Measurements from ENCODE around the gene USP49. TPM values are rescaled to one million over a fixed set of nuclear protein-coding genes. Genes with fewer than 3 reads are reported as not detected.

USP49 gene
- total RNA-seq, 2 experiments from 2014 or later = 8.3 to 8.4 TPM

DNA sequence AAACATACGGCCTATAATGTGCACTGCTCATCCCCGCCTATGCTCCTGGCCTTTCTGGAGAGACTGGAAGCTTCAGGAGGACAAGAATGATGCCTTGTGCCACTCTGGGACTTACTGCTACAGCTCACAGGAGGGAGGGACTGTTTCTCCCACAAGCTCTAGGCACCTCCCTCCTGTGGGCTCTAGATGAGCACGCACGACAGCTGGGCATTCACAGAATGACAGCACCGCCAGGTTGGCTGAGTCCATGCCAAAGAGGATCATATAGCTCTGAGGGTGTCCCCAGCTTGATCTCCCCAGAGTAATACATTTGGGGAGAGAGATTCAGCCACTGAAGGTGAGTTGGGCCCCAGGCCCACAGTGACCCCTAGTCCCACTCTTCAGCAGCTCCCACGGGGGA lies 137.9 kb downstream of the USP49 start:
- Mint-ChIP-seq H3K4me3 (no peak overlapping the region), H3K4me1 (ENCODE audit: low read depth) (no peaks in the 10 kb centered on the region), H3K36me3 (ENCODE audit: low read depth) (no peaks in the 10 kb centered on the region), H3K27me3 (ENCODE audit: low read depth) (no peaks in the 10 kb centered on the region), H3K9me3 (no peaks in the 10 kb centered on the region), H3K27ac (no peak overlapping the region)
- intact Hi-C loops (cut with micrococcal nuclease) = no loop called here
- CTCF ChIA-PET = interaction anchor here (0.6 to 1.3 kb wide), 2 partner anchors 10 to 119 kb away, joined by 3 read pairs; no protein-coding TSS in a partner anchor
- no peak for DNase-seq

DNA sequence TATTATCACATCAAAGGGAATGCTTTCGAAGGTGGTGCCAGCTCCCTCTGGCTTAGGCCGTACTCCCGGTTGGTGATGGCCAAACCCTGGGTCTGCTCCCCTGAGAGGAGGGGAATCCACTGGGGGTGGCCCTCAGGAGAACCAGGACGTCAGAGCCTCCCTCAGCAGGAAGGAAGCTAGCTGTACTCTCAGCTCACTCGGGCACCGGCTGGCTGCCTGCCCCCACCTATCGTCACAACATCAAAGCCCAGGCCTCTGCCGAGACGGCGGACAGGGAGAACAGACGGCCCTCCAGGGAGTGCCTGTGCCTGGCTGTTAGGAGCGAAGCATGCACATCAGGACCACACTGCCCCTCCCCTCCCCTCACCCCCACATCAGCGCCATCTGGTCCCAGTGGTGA lies 138.8 kb downstream of the USP49 start:
- H3K9me3 Mint-ChIP-seq = no peaks in the 10 kb centered on the region
- no peaks in the 10 kb centered on the region for H3K4me1 Mint-ChIP-seq (ENCODE audit: low read depth)
- H3K36me3 Mint-ChIP-seq (ENCODE audit: low read depth) = no peaks in the 10 kb centered on the region
- no peak for DNase-seq
- CTCF ChIA-PET = interaction anchor here (0.6 to 1.3 kb wide), 2 partner anchors 10 to 11 kb away, joined by 3 to 4 read pairs; no protein-coding TSS in a partner anchor
- H3K27ac Mint-ChIP-seq = no peak overlapping the region
- intact Hi-C loops (cut with micrococcal nuclease) = no loop called here
- H3K4me3 Mint-ChIP-seq = no peak overlapping the region
- no peaks in the 10 kb centered on the region for H3K27me3 Mint-ChIP-seq (ENCODE audit: low read depth)

DNA sequence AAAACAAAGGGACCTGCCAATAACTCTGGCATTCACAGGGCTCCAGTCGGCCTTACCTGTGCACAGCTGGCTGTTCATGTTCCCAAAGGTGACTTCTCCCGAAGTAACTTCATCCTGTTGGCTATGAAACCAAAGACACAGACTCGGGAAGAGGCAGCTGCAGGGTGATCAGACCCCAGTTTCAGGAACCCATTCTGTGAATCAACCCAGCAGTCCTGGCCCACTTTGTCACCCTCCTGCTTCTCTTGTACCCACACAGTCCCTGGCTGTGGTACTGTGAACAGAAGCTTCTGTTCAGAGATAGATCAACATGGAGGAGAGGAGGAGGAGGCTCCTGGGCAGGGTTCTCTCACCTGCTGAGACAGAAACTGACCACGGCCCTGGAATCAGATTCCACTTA lies 139.3 kb downstream of the USP49 start:
- CTCF ChIA-PET = no interaction called here
- DNase-seq = no peak
- Mint-ChIP-seq H3K4me3 (no peak overlapping the region), H3K4me1 (ENCODE audit: low read depth) (no peaks in the 10 kb centered on the region), H3K36me3 (ENCODE audit: low read depth) (no peaks in the 10 kb centered on the region), H3K27ac (no peak overlapping the region), H3K27me3 (ENCODE audit: low read depth) (no peaks in the 10 kb centered on the region), H3K9me3 (no peaks in the 10 kb centered on the region)
- intact Hi-C loops (cut with micrococcal nuclease) = no loop called here

DNA sequence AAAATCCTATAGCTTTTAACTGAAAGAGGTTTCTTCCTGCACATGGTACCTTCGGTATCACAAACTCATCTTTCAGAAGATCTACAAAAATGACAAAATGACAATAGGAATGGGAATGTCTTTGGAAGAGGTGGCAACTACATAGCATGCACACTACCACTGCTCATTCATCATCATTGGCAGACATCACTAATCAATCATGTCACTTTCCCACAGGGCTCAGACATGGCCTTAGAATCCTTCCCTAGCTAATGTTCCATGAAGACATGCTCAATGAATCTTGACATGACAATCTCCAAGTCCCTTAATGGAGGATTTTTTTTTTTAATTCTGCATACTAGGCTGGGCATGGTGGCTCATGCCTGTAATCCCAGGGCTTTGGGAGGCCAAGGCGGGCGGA lies 144.8 kb downstream of the USP49 start:
- no peaks in the 10 kb centered on the region for H3K4me1 Mint-ChIP-seq (ENCODE audit: low read depth)
- H3K9me3 Mint-ChIP-seq = no peaks in the 10 kb centered on the region
- H3K27ac Mint-ChIP-seq = no peak overlapping the region
- CTCF ChIA-PET = interaction anchor here (0.7 to 1.8 kb wide), 2 partner anchors 15 to 989 kb away, joined by 3 to 7 read pairs; partner anchors contain the start of gene TFEB
- no peak overlapping the region for H3K4me3 Mint-ChIP-seq
- DNase-seq = no peak
- H3K36me3 Mint-ChIP-seq (ENCODE audit: low read depth) = no peaks in the 10 kb centered on the region
- no peaks in the 10 kb centered on the region for H3K27me3 Mint-ChIP-seq (ENCODE audit: low read depth)
- intact Hi-C loops (cut with micrococcal nuclease) = no loop called here

DNA sequence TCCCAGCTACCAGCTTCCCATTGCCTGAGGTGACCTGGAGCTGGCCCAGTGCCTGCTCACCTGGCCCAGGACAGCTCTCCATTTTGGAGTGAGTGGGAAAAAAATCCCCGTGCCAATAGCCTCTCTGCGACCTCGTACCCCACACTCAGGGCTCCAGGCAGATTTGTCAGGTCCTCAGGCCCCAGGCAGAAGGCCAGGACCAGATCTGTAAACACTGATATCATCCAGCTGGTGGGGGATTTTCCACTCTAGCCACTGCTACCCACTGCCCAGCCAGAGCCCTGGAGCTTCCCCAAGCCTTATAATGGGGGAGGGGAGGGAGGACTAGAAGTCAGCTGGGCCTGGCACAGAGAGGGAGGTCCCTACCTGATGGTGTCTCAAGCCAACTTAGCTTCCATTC lies 146.6 kb downstream of the USP49 start:
- Mint-ChIP-seq H3K4me3 (no peak overlapping the region), H3K4me1 (ENCODE audit: low read depth) (no peaks in the 10 kb centered on the region), H3K36me3 (ENCODE audit: low read depth) (no peaks in the 10 kb centered on the region), H3K27me3 (ENCODE audit: low read depth) (no peaks in the 10 kb centered on the region), H3K27ac (no peak overlapping the region), H3K9me3 (no peaks in the 10 kb centered on the region)
- CTCF ChIA-PET = interaction anchor here (2.2 kb wide), 1 partner anchor 38 kb away, joined by 9 read pairs; the partner anchor contains the start of gene TOMM6
- DNase-seq = no peak
- intact Hi-C loops (cut with micrococcal nuclease) = no loop called here

GRCh38 chr6:41748102-41748477 lies 147.1 kb downstream of the USP49 start:
- Mint-ChIP-seq H3K27ac (no peak overlapping the region), H3K27me3 (ENCODE audit: low read depth) (no peaks in the 10 kb centered on the region), H3K36me3 (ENCODE audit: low read depth) (no peaks in the 10 kb centered on the region), H3K4me3 (no peak overlapping the region), H3K4me1 (ENCODE audit: low read depth) (no peaks in the 10 kb centered on the region), H3K9me3 (no peaks in the 10 kb centered on the region)
- CTCF ChIA-PET = interaction anchor here (2.2 kb wide), 1 partner anchor 39 kb away, joined by 9 read pairs; the partner anchor contains the start of gene TOMM6
- intact Hi-C loops (cut with micrococcal nuclease) = no loop called here
- DNase-seq = no peak

GRCh38 chr6:41747256-41748101 lies 147.7 kb downstream of the USP49 start, which contains the start of gene PGC:
TSS of gene PGC (minus strand) at chr6:41747397. CDS start at chr6:41747334, 63 bp downstream.
- Mint-ChIP-seq H3K36me3 (ENCODE audit: low read depth) (no peaks in the 10 kb centered on the region), H3K27ac (no peak within 1 kb of the TSS), H3K9me3 (no peaks in the 10 kb centered on the region), H3K4me3 (no peak within 1 kb of the TSS), H3K4me1 (ENCODE audit: low read depth) (no peaks in the 10 kb centered on the region), H3K27me3 (ENCODE audit: low read depth) (no peaks in the 10 kb centered on the region)
- CTCF ChIA-PET = interaction anchor here (2.2 kb wide), 1 partner anchor 39 kb away, joined by 9 read pairs; the partner anchor contains the start of gene TOMM6
- intact Hi-C loops (cut with micrococcal nuclease) = no loop called here
- no peak for DNase-seq

DNA sequence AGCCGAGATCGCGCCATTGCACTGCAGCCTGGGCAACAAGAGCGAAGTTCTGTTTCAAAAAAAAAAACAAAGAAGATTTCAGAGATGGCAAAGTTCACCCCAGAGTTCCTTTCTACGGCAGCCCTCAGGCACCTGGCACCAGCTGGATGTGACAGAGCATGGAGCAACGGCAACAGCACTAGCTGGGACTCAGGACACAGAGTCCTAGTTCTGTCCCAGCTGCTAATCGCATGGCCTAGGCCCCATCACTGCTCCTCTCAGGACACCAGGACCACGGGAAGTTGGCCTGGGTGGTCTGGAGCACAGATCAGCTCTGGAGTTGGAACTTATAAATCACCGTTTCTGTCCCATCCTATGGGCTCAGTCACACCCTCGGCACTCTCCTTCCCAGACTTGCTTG lies 149.1 kb downstream of the USP49 start:
- no peaks in the 10 kb centered on the region for H3K4me1 Mint-ChIP-seq (ENCODE audit: low read depth)

DNA sequence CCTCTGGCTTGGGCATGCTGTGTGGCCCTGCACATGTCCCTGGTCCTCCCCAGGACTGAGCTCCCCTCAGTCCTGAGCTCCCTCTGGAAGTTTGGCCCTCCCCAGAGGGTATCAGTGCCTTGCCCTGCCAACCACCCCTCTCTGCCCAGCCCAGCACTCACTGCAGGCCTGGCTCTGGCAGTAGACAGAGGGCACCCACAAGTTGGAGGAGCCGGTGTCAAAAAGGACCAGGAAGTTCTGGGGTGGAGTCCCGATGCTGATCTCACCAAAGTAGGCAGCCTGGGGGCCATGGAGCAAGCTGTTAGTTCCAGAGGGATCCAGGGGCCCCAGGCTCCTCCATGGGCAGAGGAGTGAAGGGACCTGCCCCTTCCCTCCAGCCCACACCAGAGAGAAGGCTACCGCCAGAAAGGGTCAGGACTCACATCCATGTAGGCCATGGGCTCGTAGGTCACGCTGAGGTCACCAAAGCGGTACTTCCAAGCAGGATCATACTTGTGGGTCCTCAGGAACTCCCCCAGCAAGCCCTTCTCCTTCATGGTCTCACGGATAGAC lies 150.9 kb downstream of the USP49 start:
- Mint-ChIP-seq H3K27me3 (ENCODE audit: low read depth) (no peaks in the 10 kb centered on the region), H3K9me3 (no peaks in the 10 kb centered on the region), H3K36me3 (ENCODE audit: low read depth) (no peaks in the 10 kb centered on the region), H3K27ac (no peak overlapping the region), H3K4me1 (ENCODE audit: low read depth) (no peaks in the 10 kb centered on the region), H3K4me3 (no peak overlapping the region)
- intact Hi-C loops (cut with micrococcal nuclease) = no loop called here
- DNase-seq = no peak
- CTCF ChIA-PET = no interaction called here

More for the DNA sequence above, 149.1 kb downstream of the USP49 start:
- DNase-seq = no peak
- Mint-ChIP-seq H3K36me3 (ENCODE audit: low read depth) (no peaks in the 10 kb centered on the region), H3K4me3 (no peak overlapping the region), H3K27ac (no peak overlapping the region), H3K9me3 (no peaks in the 10 kb centered on the region), H3K27me3 (ENCODE audit: low read depth) (no peaks in the 10 kb centered on the region)
- CTCF ChIA-PET = interaction anchor here (0.7 kb wide), 1 partner anchor 10 kb away, joined by 4 read pairs; no protein-coding TSS in a partner anchor
- intact Hi-C loops (cut with micrococcal nuclease) = no loop called here

- no peaks in the 10 kb centered on the region for H3K4me1 Mint-ChIP-seq (ENCODE audit: low read depth)
- no peak overlapping the region for H3K4me3 Mint-ChIP-seq
- no peaks in the 10 kb centered on the region for H3K36me3 Mint-ChIP-seq (ENCODE audit: low read depth)
- CTCF ChIA-PET = interaction anchor here (1.2 kb wide), 1 partner anchor 60 kb away, joined by 3 read pairs; no protein-coding TSS in a partner anchor
- intact Hi-C loops (cut with micrococcal nuclease) = no loop called here
- H3K9me3 Mint-ChIP-seq = no peaks in the 10 kb centered on the region
- no peak overlapping the region for H3K27ac Mint-ChIP-seq
- DNase-seq = no peak
- no peaks in the 10 kb centered on the region for H3K27me3 Mint-ChIP-seq (ENCODE audit: low read depth)
These were observed 151.6 kb downstream of the USP49 start for GRCh38 chr6:41743406-41744235.

GRCh38 chr6:41741625-41742490 lies 153.3 kb downstream of the USP49 start:
- Mint-ChIP-seq H3K27ac (no peak overlapping the region), H3K36me3 (ENCODE audit: low read depth) (no peaks in the 10 kb centered on the region), H3K9me3 (no peaks in the 10 kb centered on the region), H3K4me3 (no peak overlapping the region), H3K27me3 (ENCODE audit: low read depth) (no peaks in the 10 kb centered on the region), H3K4me1 (ENCODE audit: low read depth) (no peaks in the 10 kb centered on the region)
- CTCF ChIA-PET = interaction anchor here (1.2 kb wide), 1 partner anchor 59 kb away, joined by 3 read pairs; no protein-coding TSS in a partner anchor
- no peak for DNase-seq
- intact Hi-C loops (cut with micrococcal nuclease) = no loop called here

Measured in activated naive CD4-positive, alpha-beta T cell treated with anti-CD3 and anti-CD28 coated beads for 36 hours (primary cell).